Measurements from ENCODE around the gene RPL19.

The RPL19 gene

GRCh38 chr17:39227364-39227919, 27.4 kb downstream of the RPL19 start:
- Histone ChIP-seq H3K4me3 (replicated peaks; ENCODE audit: low read depth, low read length) (no peak overlapping the region), H3K27me3 (replicated peaks; ENCODE audit: control insufficient read depth, insufficient read depth, low read length) (peaks cover 7% of the 10 kb centered on the region), H3K36me3 (ENCODE audit: control insufficient read depth, insufficient read depth, low read length) (no peaks in the 10 kb centered on the region)
- no peak for TF ChIP-seq CTCF (IDR thresholded peaks at IDR 0.05; ENCODE audit: insufficient read depth, low read length, poor library complexity, severe bottlenecking)
- DNase-seq (ENCODE audit: extremely low read depth, insufficient read length): no peak

DNA sequence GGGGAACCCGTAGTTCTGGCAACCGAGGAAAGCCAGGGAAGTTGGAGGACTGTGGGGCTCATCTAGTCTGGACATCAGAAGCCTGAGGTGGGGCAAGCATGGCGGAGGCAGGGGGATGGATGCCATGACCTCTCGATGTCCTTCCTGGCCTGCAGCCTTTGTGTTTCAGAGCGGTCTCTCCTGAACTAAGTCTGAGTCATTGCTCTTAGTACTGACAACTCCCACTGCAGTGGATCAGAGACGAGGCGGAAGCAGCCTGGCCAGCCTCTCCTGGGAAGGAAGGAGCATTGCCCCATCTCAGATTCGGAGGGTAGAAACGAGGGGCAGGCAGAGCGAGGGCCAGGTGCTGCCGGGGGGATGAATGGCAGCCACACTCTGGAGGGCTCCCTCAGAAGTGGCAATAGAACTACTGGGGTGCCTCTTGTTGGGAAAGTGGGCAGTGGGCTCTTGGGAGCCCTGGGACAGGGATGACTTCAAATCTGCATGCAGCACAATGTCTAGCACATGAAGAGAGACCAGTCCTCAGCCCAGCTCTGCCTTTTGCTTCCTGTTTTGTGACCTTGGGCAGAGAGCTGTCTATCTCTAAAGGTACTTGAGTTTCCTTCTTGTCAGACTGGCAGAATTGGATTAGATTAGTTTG, 29.3 kb downstream of the RPL19 start:
- Histone ChIP-seq H3K36me3 (ENCODE audit: control insufficient read depth, insufficient read depth, low read length) (no peaks in the 10 kb centered on the region), H3K27me3 (replicated peaks; ENCODE audit: control insufficient read depth, insufficient read depth, low read length) (peaks cover 7% of the 10 kb centered on the region), H3K4me3 (replicated peaks; ENCODE audit: low read depth, low read length) (no peak overlapping the region)
- TF ChIP-seq CTCF (IDR thresholded peaks at IDR 0.05; ENCODE audit: insufficient read depth, low read length, poor library complexity, severe bottlenecking): no peak
- DNase-seq (ENCODE audit: extremely low read depth, insufficient read length): no peak

- H3K27me3 ChIP-seq (replicated peaks; ENCODE audit: control insufficient read depth, insufficient read depth, low read length): peaks cover 7% of the 10 kb centered on the region
- H3K4me3 ChIP-seq (replicated peaks; ENCODE audit: low read depth, low read length): no peak overlapping the region
- TF ChIP-seq CTCF (IDR thresholded peaks at IDR 0.05; ENCODE audit: insufficient read depth, low read length, poor library complexity, severe bottlenecking): no peak
- no peak for DNase-seq (ENCODE audit: extremely low read depth, insufficient read length)
- H3K36me3 ChIP-seq (ENCODE audit: control insufficient read depth, insufficient read depth, low read length): no peaks in the 10 kb centered on the region
Observed at GRCh38 chr17:39230361-39230760, 30.3 kb downstream of the RPL19 start.

DNA sequence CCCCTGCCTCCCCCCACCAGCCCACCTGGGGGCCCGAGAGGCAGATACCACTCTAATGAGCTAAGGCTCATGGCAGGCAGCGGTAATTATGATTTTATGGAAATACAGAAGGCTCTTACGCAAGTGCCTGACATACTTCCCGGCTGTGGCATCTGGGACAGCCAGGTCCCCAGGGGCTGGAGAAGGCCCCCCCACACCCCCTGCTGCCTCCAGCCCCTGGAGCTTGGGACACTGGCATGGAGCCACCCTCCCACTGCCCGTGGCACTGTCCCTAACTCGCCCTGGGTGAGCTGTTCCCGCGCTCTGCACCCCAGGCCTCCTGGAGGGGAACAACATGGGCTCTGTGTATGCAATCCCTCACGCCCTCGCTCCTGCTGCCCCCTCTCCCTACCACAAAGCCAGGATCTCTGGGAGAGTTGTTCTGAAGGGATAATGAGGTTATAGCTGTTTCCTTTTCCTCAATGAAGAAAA, 31.0 kb downstream of the RPL19 start:
- no peaks in the 10 kb centered on the region for H3K36me3 ChIP-seq (ENCODE audit: control insufficient read depth, insufficient read depth, low read length)
- TF ChIP-seq CTCF (IDR thresholded peaks at IDR 0.05; ENCODE audit: insufficient read depth, low read length, poor library complexity, severe bottlenecking): no peak
- DNase-seq (ENCODE audit: extremely low read depth, insufficient read length): no peak
- H3K4me3 ChIP-seq (replicated peaks; ENCODE audit: low read depth, low read length): no peak overlapping the region
- H3K27me3 ChIP-seq (replicated peaks; ENCODE audit: control insufficient read depth, insufficient read depth, low read length): peaks cover 6% of the 10 kb centered on the region

DNA sequence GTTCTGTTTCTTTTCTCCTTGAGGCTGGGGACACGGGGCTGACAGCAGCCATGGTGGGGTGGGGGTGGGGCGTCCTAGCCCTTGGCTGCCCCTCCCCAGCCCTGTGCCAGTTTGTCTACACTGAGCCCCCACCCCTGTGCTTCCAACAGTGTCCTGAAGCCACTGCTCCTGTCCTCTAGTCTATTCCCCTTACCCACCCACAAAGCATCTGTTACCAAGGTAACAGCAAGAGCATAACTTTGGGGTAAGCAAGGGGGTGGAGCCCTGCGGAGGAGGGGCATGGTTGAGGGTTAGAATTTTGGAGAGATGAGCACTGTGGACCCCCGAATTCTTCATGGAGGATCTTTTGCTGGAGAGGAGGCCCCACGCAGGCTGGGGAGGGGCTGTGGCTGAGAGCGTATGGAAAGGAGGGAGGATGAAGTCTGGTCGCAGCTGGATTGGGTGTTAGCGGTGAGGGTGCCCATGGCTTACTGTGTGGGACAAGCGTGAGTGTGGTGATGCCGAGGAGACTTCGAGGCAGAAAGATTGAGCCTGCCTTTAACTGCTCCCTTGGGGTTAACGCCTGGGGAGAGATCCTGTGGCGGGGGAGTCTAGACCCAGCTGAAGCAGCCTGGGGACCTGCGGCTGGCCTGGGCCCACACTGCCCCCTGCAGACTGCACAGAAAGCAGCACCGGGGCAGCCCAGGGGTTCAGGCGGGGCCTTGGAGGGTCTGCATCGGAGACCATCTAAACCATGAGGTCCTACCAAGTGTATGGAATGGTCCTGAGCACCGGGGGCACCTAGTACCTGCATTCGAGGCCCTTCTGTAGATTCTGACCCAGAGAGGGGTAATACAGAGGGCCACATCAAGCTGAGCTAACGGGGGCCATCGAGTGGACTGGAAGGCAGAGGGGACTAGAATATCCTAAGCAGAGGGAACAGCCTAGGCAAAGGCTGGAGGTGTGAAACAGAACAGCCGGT, 31.8 kb downstream of the RPL19 start:
- Histone ChIP-seq H3K36me3 (ENCODE audit: control insufficient read depth, insufficient read depth, low read length) (no peaks in the 10 kb centered on the region), H3K4me3 (replicated peaks; ENCODE audit: low read depth, low read length) (no peak overlapping the region), H3K27me3 (replicated peaks; ENCODE audit: control insufficient read depth, insufficient read depth, low read length) (peaks cover 3% of the 10 kb centered on the region)
- no peak for DNase-seq (ENCODE audit: extremely low read depth, insufficient read length)
- peak; percentile 83 for TF ChIP-seq CTCF (IDR thresholded peaks at IDR 0.05; ENCODE audit: insufficient read depth, low read length, poor library complexity, severe bottlenecking)
